Measurements from ENCODE around the gene VAMP1. TPM values are rescaled to one million over a fixed set of nuclear protein-coding genes. Genes with fewer than 3 reads are reported as not detected.

VAMP1 gene
- polyA plus RNA-seq, 2 donors: 4.3 to 6.6 TPM

- H3K27ac ChIP-seq (ENCODE audit: low read depth in 2 of 2, low read length in 1 of 2): no peak overlapping the region
- no peaks in the 10 kb centered on the region for H3K9me3 ChIP-seq (ENCODE audit: control insufficient read depth in 2 of 2, insufficient read depth in 1 of 2, low read depth in 1 of 2, low read length in 1 of 2)
- H3K4me3 ChIP-seq (ENCODE audit: low read depth in 1 of 2, low read length in 2 of 2): no peak overlapping the region
- H3K36me3 ChIP-seq (ENCODE audit: control insufficient read depth in 2 of 2, insufficient read depth in 2 of 2, low read length in 1 of 2): peaks cover 3 to 7% of the 10 kb centered on the region in 2 donors
- WGBS, 2 donors: 58 to 62% methylated on average over 9 of the region's 9 CpGs
- H3K4me1 ChIP-seq (ENCODE audit: control insufficient read depth in 2 of 2, insufficient read depth in 2 of 2, low read length in 1 of 2): peaks cover 0 to 3% of the 10 kb centered on the region in 2 donors
- no peaks in the 10 kb centered on the region for H3K27me3 ChIP-seq (ENCODE audit: control insufficient read depth in 1 of 2, insufficient read depth in 2 of 2, low read length in 2 of 2)
These were observed 27.0 kb downstream of the VAMP1 start for GRCh38 chr12:6443361-6443983.

DNA sequence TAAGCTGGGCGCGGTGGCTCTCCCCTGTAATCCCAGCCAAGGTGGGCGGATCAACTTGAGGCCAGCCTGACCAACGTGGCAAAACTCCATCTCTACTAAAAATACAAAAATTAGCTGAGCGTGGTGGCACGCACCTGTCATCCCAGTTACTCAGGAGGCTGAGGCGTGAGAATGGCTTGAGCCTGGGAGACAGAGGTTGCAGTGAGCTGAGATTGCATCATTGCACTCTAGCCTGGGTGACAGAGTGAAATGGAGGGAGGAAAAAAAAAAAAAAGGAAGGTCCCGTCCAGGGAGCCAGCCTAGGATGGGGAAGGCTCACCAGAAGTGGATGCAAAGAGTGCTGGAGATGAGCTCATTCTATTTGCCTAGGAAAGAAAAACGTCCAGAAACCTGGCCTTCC lies 27.6 kb downstream of the VAMP1 start:
- H3K4me1 ChIP-seq (ENCODE audit: control insufficient read depth in 2 of 2, insufficient read depth in 2 of 2, low read length in 1 of 2): peaks cover 0 to 3% of the 10 kb centered on the region in 2 donors
- no peaks in the 10 kb centered on the region for H3K9me3 ChIP-seq (ENCODE audit: control insufficient read depth in 2 of 2, insufficient read depth in 1 of 2, low read depth in 1 of 2, low read length in 1 of 2)
- no peaks in the 10 kb centered on the region for H3K27me3 ChIP-seq (ENCODE audit: control insufficient read depth in 1 of 2, insufficient read depth in 2 of 2, low read length in 2 of 2)
- H3K27ac ChIP-seq (ENCODE audit: low read depth in 2 of 2, low read length in 1 of 2): no peak overlapping the region
- no peak overlapping the region for H3K4me3 ChIP-seq (ENCODE audit: low read depth in 1 of 2, low read length in 2 of 2)
- H3K36me3 ChIP-seq (ENCODE audit: control insufficient read depth in 2 of 2, insufficient read depth in 2 of 2, low read length in 1 of 2): peaks cover 3 to 7% of the 10 kb centered on the region in 2 donors
- 76 to 82% methylated on average over 9 of the region's 9 CpGs for WGBS, 2 donors

GRCh38 chr12:6440391-6440790 lies 30.1 kb downstream of the VAMP1 start:
- Histone ChIP-seq H3K4me3 (ENCODE audit: low read depth in 1 of 2, low read length in 2 of 2) (no peak overlapping the region), H3K27me3 (ENCODE audit: control insufficient read depth in 1 of 2, insufficient read depth in 2 of 2, low read length in 2 of 2) (no peaks in the 10 kb centered on the region), H3K9me3 (ENCODE audit: control insufficient read depth in 2 of 2, insufficient read depth in 1 of 2, low read depth in 1 of 2, low read length in 1 of 2) (no peaks in the 10 kb centered on the region), H3K4me1 (ENCODE audit: control insufficient read depth in 2 of 2, insufficient read depth in 2 of 2, low read length in 1 of 2) (no peaks in the 10 kb centered on the region), H3K27ac (ENCODE audit: low read depth in 2 of 2, low read length in 1 of 2) (no peak overlapping the region), H3K36me3 (ENCODE audit: control insufficient read depth in 2 of 2, insufficient read depth in 2 of 2, low read length in 1 of 2) (peaks cover 3% of the 10 kb centered on the region in 2 donors)
- 62 to 63% methylated on average over 1 of the region's 1 CpG for WGBS, 2 donors

DNA sequence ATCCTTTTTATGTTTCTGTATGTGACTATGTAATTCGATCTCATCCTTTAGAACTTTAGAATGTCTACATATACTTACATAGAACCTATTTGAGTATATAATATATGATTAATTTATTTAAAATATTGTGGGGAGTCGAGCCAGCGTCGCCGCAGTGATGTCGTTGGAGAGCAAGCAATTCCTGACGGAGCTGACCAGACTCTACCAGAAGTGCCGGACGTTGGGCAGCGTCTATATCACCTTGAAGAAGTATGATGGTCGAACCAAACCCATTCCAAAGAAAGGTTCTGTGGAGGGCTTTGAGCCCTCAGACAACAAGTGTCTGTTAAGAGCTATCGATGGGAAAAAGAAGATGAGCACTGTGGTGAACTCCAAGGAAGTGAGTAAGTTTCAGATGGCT lies 32.1 kb downstream of the VAMP1 start:
- Histone ChIP-seq H3K27me3 (ENCODE audit: control insufficient read depth in 1 of 2, insufficient read depth in 2 of 2, low read length in 2 of 2) (no peaks in the 10 kb centered on the region), H3K36me3 (ENCODE audit: control insufficient read depth in 2 of 2, insufficient read depth in 2 of 2, low read length in 1 of 2) (peaks cover 2 to 3% of the 10 kb centered on the region in 2 donors), H3K9me3 (ENCODE audit: control insufficient read depth in 2 of 2, insufficient read depth in 1 of 2, low read depth in 1 of 2, low read length in 1 of 2) (no peaks in the 10 kb centered on the region), H3K4me3 (ENCODE audit: low read depth in 1 of 2, low read length in 2 of 2) (no peak overlapping the region), H3K27ac (ENCODE audit: low read depth in 2 of 2, low read length in 1 of 2) (no peak overlapping the region), H3K4me1 (ENCODE audit: control insufficient read depth in 2 of 2, insufficient read depth in 2 of 2, low read length in 1 of 2) (no peaks in the 10 kb centered on the region)
- WGBS, 2 donors: 89 to 90% methylated on average over 12 of the region's 12 CpGs

GRCh38 chr12:6437586-6437985 lies 32.9 kb downstream of the VAMP1 start:
- no peak overlapping the region for H3K27ac ChIP-seq (ENCODE audit: low read depth in 2 of 2, low read length in 1 of 2)
- WGBS, 2 donors: 87 to 88% methylated on average over 3 of the region's 3 CpGs
- H3K4me3 ChIP-seq (ENCODE audit: low read depth in 1 of 2, low read length in 2 of 2): no peak overlapping the region

GRCh38 chr12:6435961-6436715 lies 34.3 kb downstream of the VAMP1 start:
- no peaks in the 10 kb centered on the region for H3K4me1 ChIP-seq (ENCODE audit: control insufficient read depth in 2 of 2, insufficient read depth in 2 of 2, low read length in 1 of 2)
- H3K9me3 ChIP-seq (ENCODE audit: control insufficient read depth in 2 of 2, insufficient read depth in 1 of 2, low read depth in 1 of 2, low read length in 1 of 2): no peaks in the 10 kb centered on the region
- peaks cover 2 to 3% of the 10 kb centered on the region in 2 donors for H3K36me3 ChIP-seq (ENCODE audit: control insufficient read depth in 2 of 2, insufficient read depth in 2 of 2, low read length in 1 of 2)
- no peaks in the 10 kb centered on the region for H3K27me3 ChIP-seq (ENCODE audit: control insufficient read depth in 1 of 2, insufficient read depth in 2 of 2, low read length in 2 of 2)
- no peak overlapping the region for H3K4me3 ChIP-seq (ENCODE audit: low read depth in 1 of 2, low read length in 2 of 2)
- 86 to 89% methylated on average over 13 of the region's 13 CpGs for WGBS, 2 donors
- no peak overlapping the region for H3K27ac ChIP-seq (ENCODE audit: low read depth in 2 of 2, low read length in 1 of 2)

More at GRCh38 chr12:6437586-6437985, 32.9 kb downstream of the VAMP1 start:
- H3K36me3 ChIP-seq (ENCODE audit: control insufficient read depth in 2 of 2, insufficient read depth in 2 of 2, low read length in 1 of 2): peaks cover 2 to 3% of the 10 kb centered on the region in 2 donors
- H3K9me3 ChIP-seq (ENCODE audit: control insufficient read depth in 2 of 2, insufficient read depth in 1 of 2, low read depth in 1 of 2, low read length in 1 of 2): no peaks in the 10 kb centered on the region
- no peaks in the 10 kb centered on the region for H3K27me3 ChIP-seq (ENCODE audit: control insufficient read depth in 1 of 2, insufficient read depth in 2 of 2, low read length in 2 of 2)
- H3K4me1 ChIP-seq (ENCODE audit: control insufficient read depth in 2 of 2, insufficient read depth in 2 of 2, low read length in 1 of 2): no peaks in the 10 kb centered on the region

- no peaks in the 10 kb centered on the region for H3K9me3 ChIP-seq (ENCODE audit: control insufficient read depth in 2 of 2, insufficient read depth in 1 of 2, low read depth in 1 of 2, low read length in 1 of 2)
- H3K36me3 ChIP-seq (ENCODE audit: control insufficient read depth in 2 of 2, insufficient read depth in 2 of 2, low read length in 1 of 2): peaks cover under 1 to 3% of the 10 kb centered on the region in 2 donors
- no peaks in the 10 kb centered on the region for H3K27me3 ChIP-seq (ENCODE audit: control insufficient read depth in 1 of 2, insufficient read depth in 2 of 2, low read length in 2 of 2)
- H3K27ac ChIP-seq (ENCODE audit: low read depth in 2 of 2, low read length in 1 of 2): no peak overlapping the region
- no peak overlapping the region for H3K4me3 ChIP-seq (ENCODE audit: low read depth in 1 of 2, low read length in 2 of 2)
- H3K4me1 ChIP-seq (ENCODE audit: control insufficient read depth in 2 of 2, insufficient read depth in 2 of 2, low read length in 1 of 2): peaks cover 3 to 5% of the 10 kb centered on the region in 2 donors
- whole genome bisulfite sequencing, 2 donors: 81 to 82% methylated on average over 17 of the region's 17 CpGs
These were observed 36.0 kb downstream of the VAMP1 start for GRCh38 chr12:6434205-6435140.

- Histone ChIP-seq H3K27me3 (ENCODE audit: control insufficient read depth in 1 of 2, insufficient read depth in 2 of 2, low read length in 2 of 2) (no peaks in the 10 kb centered on the region), H3K4me3 (ENCODE audit: low read depth in 1 of 2, low read length in 2 of 2) (no peak overlapping the region), H3K4me1 (ENCODE audit: control insufficient read depth in 2 of 2, insufficient read depth in 2 of 2, low read length in 1 of 2) (peaks cover 3 to 5% of the 10 kb centered on the region in 2 donors), H3K9me3 (ENCODE audit: control insufficient read depth in 2 of 2, insufficient read depth in 1 of 2, low read depth in 1 of 2, low read length in 1 of 2) (no peaks in the 10 kb centered on the region), H3K27ac (ENCODE audit: low read depth in 2 of 2, low read length in 1 of 2) (no peak overlapping the region), H3K36me3 (ENCODE audit: control insufficient read depth in 2 of 2, insufficient read depth in 2 of 2, low read length in 1 of 2) (no peaks in the 10 kb centered on the region)
- WGBS, 2 donors: 75 to 85% methylated on average over 5 of the region's 5 CpGs
These were observed 37.5 kb downstream of the VAMP1 start for GRCh38 chr12:6432991-6433390.

Measured in esophagus (tissue), 2 donors.